GM18508 (cell line): ENCODE results near the gene MSI2.
"Not testable (repeated sequence)": the region's sequence is repeated elsewhere in the genome, so short reads cannot be mapped to it uniquely, and the experiment has no call there.

ENCODE experiments used
- ATAC-seq: cut with Tn5 transposase; IDR thresholded peaks from one replicate; pipeline ENCODE4 v1.9.1; 2021; ENCODE audit warnings: moderate number of reproducible peaks; ENCODE audit not compliant: insufficient read depth, unreplicated experiment

MSI2 gene

GRCh38 chr17:57488856-57489255 lies 232.5 kb downstream of the MSI2 start:
- no peak for ATAC-seq

GRCh38 chr17:57489321-57489720 lies 233.0 kb downstream of the MSI2 start:
- ATAC-seq = no peak

- no peak for ATAC-seq
These were observed 234.0 kb downstream of the MSI2 start for GRCh38 chr17:57490111-57490845.

GRCh38 chr17:57490890-57491289 lies 234.6 kb downstream of the MSI2 start:
- ATAC-seq = no peak

GRCh38 chr17:57493171-57493570 lies 236.8 kb downstream of the MSI2 start:
- no peak for ATAC-seq

- ATAC-seq = no peak
These were observed 237.3 kb downstream of the MSI2 start for GRCh38 chr17:57493625-57494024.

- no peak for ATAC-seq
These were observed 238.1 kb downstream of the MSI2 start for GRCh38 chr17:57494443-57494842.

GRCh38 chr17:57495771-57496170 lies 239.4 kb downstream of the MSI2 start:
- no peak for ATAC-seq

- ATAC-seq = no peak
These were observed 240.1 kb downstream of the MSI2 start for GRCh38 chr17:57496382-57496781.

- ATAC-seq = no peak
These were observed 242.1 kb downstream of the MSI2 start for GRCh38 chr17:57498443-57498842.

- not testable (repeated sequence) for ATAC-seq
These were observed 242.9 kb downstream of the MSI2 start for GRCh38 chr17:57499221-57499620.

GRCh38 chr17:57499648-57500049 lies 243.3 kb downstream of the MSI2 start:
- no peak for ATAC-seq

- no peak for ATAC-seq
These were observed 244.7 kb downstream of the MSI2 start for GRCh38 chr17:57501016-57501415.

GRCh38 chr17:57502022-57502421 lies 245.7 kb downstream of the MSI2 start:
- no peak for ATAC-seq

GRCh38 chr17:57502811-57503241 lies 246.5 kb downstream of the MSI2 start:
- no peak for ATAC-seq

- no peak for ATAC-seq
These were observed 247.9 kb downstream of the MSI2 start for GRCh38 chr17:57504208-57504607.

- no peak for ATAC-seq
These were observed 249.8 kb downstream of the MSI2 start for GRCh38 chr17:57505841-57506773.

GRCh38 chr17:57506774-57507127 lies 250.4 kb downstream of the MSI2 start:
- no peak for ATAC-seq

GRCh38 chr17:57507828-57508227 lies 251.5 kb downstream of the MSI2 start:
- ATAC-seq = no peak

GRCh38 chr17:57508671-57509070 lies 252.3 kb downstream of the MSI2 start:
- ATAC-seq = no peak

- no peak for ATAC-seq
These were observed 255.3 kb downstream of the MSI2 start for GRCh38 chr17:57511475-57512123.
